Lung (tissue), 12 donors: ENCODE measurements around the gene APOA1. TPM values are rescaled to one million over a fixed set of nuclear protein-coding genes. Genes with fewer than 3 reads are reported as not detected.

Experiments
- ATAC-seq: fragments of 200-7000 bp; cut with Tn5 transposase; one replicate; pipeline ENCODE4 v1.9.1; 2020; ENCODE audit warnings: moderate number of reproducible peaks; ENCODE audit not compliant: insufficient read depth, low FRiP score
- DNase-seq, 3 donors: peaks; one replicate each; pipeline ENCODE4 v3.0.0-alpha.2; 2013 to 2017
- H3K27ac ChIP-seq, 2 donors: one replicate each; pipeline ENCODE4 v1.5.1; 2013; ENCODE audit warnings: mild to moderate bottlenecking in 2 of 2, moderate library complexity in 2 of 2, control low read depth in 1 of 2, inconsistent platforms in 1 of 2, low read depth in 1 of 2, low read length in 1 of 2
- H3K27me3 ChIP-seq, 3 donors: one replicate each; pipeline ENCODE4 v1.5.1; 2013; ENCODE audit warnings: low read length in 2 of 3; ENCODE audit not compliant: control insufficient read depth in 3 of 3, insufficient read depth in 3 of 3
- H3K36me3 ChIP-seq, 4 donors: one replicate each; pipeline ENCODE4 v1.5.1; 2013; ENCODE audit warnings: low read length in 4 of 4, mild to moderate bottlenecking in 1 of 4, moderate library complexity in 1 of 4; ENCODE audit not compliant: control insufficient read depth in 4 of 4, insufficient read depth in 4 of 4
- H3K4me1 ChIP-seq, 5 donors: one replicate each; pipeline ENCODE4 v1.5.1; 2013; ENCODE audit warnings: low read length in 5 of 5, mild to moderate bottlenecking in 2 of 5, moderate library complexity in 1 of 5; ENCODE audit not compliant: control insufficient read depth in 5 of 5, insufficient read depth in 5 of 5
- H3K4me3 ChIP-seq: one replicate; pipeline ENCODE4 v1.5.1; 2013; ENCODE audit warnings: mild to moderate bottlenecking, control low read depth, moderate library complexity
- H3K9ac ChIP-seq, 2 donors: one replicate each; pipeline ENCODE4 v1.5.1; 2013; ENCODE audit warnings: low read length in 2 of 2, control low read depth in 1 of 2; ENCODE audit not compliant: insufficient read depth in 1 of 2
- H3K9me3 ChIP-seq, 4 donors: one replicate each; pipeline ENCODE4 v1.5.1; 2013; ENCODE audit warnings: low read length in 3 of 4, mild to moderate bottlenecking in 1 of 4, moderate library complexity in 1 of 4; ENCODE audit not compliant: control insufficient read depth in 4 of 4, insufficient read depth in 3 of 4
- CTCF ChIP-seq: IDR thresholded peaks from 2 replicates; pipeline ENCODE4 v1.5.1; 2012; ENCODE audit warnings: mild to moderate bottlenecking; ENCODE audit errors: control extremely low read depth, extremely low read depth
- WGBS, 2 donors: extraction: QIAGEN DNeasy Blood & Tissue Kit; methylation state at CpG; one replicate each; pipeline ENCODE4 v1.1.7; 2013; 5-methylcytosine and 5-hydroxymethylcytosine counted together
- polyA plus RNA-seq, 2 donors: library from polyadenylated mRNA; stranded (reverse); fragments of 200-250 nt; gene quantifications; one replicate each; pipeline ENCODE4 v1.2.1, GENCODE V29; 2013
- total RNA-seq, 2 donors: library from RNA; depleted of rRNA in 1 of 2; stranded (reverse); fragments of >200 nt in 1 of 2; gene quantifications; one replicate each; pipeline ENCODE4 v1.2.1, GENCODE V29; 2014 to 2021
- donor health status: control.
- donor health status: control.
- donor health status: Bipolar disorder and iron deficiency.
- donor health status: healthy.
- donor health status: DM: yes; HTN: yes; CAD: no.

APOA1 gene
- total and polyA plus RNA-seq, 4 donors: 1.2 to 18.2 (median 3.1) TPM

GRCh38 chr11:116859175-116859574 lies 21.8 kb upstream of the APOA1 start:
- peaks cover 32 to 52% (median 48%) of the 10 kb centered on the region in 4 donors for H3K36me3 ChIP-seq
- DNase-seq (no peak), ATAC-seq (no peak)
- H3K27me3 ChIP-seq: no peaks in the 10 kb centered on the region
- H3K4me3 ChIP-seq: no peak overlapping the region
- H3K27ac ChIP-seq: no peak overlapping the region
- H3K4me1 ChIP-seq: no peaks in the 10 kb centered on the region
- WGBS, 2 donors: 96 to 98% methylated on average over 8 of the region's 8 CpGs
- no peak overlapping the region for H3K9ac ChIP-seq
- no peaks in the 10 kb centered on the region for H3K9me3 ChIP-seq
- no peak for TF ChIP-seq CTCF

- Histone ChIP-seq H3K9ac (no peak overlapping the region), H3K4me1 (peaks cover 0 to 5% (median under 1%) of the 10 kb centered on the region in 5 donors), H3K36me3 (peaks cover 28 to 52% (median 42%) of the 10 kb centered on the region in 4 donors), H3K4me3 (no peak overlapping the region), H3K9me3 (no peaks in the 10 kb centered on the region), H3K27me3 (no peaks in the 10 kb centered on the region), H3K27ac (no peak overlapping the region)
- ATAC-seq (no peak), DNase-seq (no peak)
- WGBS, 2 donors: 86 to 91% methylated on average over 7 of the region's 7 CpGs
- no peak for TF ChIP-seq CTCF
Measured at GRCh38 chr11:116857936-116858335, 20.5 kb upstream of the APOA1 start.

GRCh38 chr11:116857316-116857715 lies 19.9 kb upstream of the APOA1 start:
- no peak overlapping the region for H3K9ac ChIP-seq
- H3K4me3 ChIP-seq: no peak overlapping the region
- no peaks in the 10 kb centered on the region for H3K27me3 ChIP-seq
- DNase-seq: peak in 1 of 3 donors; percentile 19
- WGBS, 2 donors: 82 to 89% methylated on average over 2 of the region's 2 CpGs
- TF ChIP-seq CTCF: no peak
- H3K27ac ChIP-seq: no peak overlapping the region
- H3K9me3 ChIP-seq: no peaks in the 10 kb centered on the region
- H3K36me3 ChIP-seq: peaks cover 26 to 49% (median 40%) of the 10 kb centered on the region in 4 donors
- H3K4me1 ChIP-seq: peaks cover 0 to 8% (median 7%) of the 10 kb centered on the region in 5 donors
- no peak for ATAC-seq

- no peak for TF ChIP-seq CTCF
- ATAC-seq: no peak
- Histone ChIP-seq H3K36me3 (peaks cover 23 to 44% (median 33%) of the 10 kb centered on the region in 4 donors), H3K4me1 (peaks cover 0 to 13% (median 8%) of the 10 kb centered on the region in 5 donors), H3K9ac (no peak overlapping the region), H3K27me3 (no peaks in the 10 kb centered on the region), H3K9me3 (no peaks in the 10 kb centered on the region), H3K4me3 (no peak overlapping the region), H3K27ac (no peak overlapping the region)
- WGBS, 2 donors: 80 to 96% methylated on average over 5 of the region's 5 CpGs
- no peak for DNase-seq
Measured at GRCh38 chr11:116856423-116856822, 19.0 kb upstream of the APOA1 start.
